Astrocyte of the hippocampus (primary cell): ENCODE data around the gene CYP4F12.

Source experiments
- DNase-seq: peaks from one replicate; pipeline ENCODE4 v3.0.0; 2011; ENCODE audit warnings: low read depth, low spot score

The CYP4F12 gene

GRCh38 chr19:15702534-15702930 is 29.6 kb downstream of the CYP4F12 start:
- peak; percentile 7 for DNase-seq

- no peak for DNase-seq
These were observed 41.8 kb downstream of the CYP4F12 start for GRCh38 chr19:15714638-15715037.

GRCh38 chr19:15715642-15716041 is 42.8 kb downstream of the CYP4F12 start:
- DNase-seq = no peak

- DNase-seq = no peak
These were observed 44.9 kb downstream of the CYP4F12 start for GRCh38 chr19:15717809-15718208.

GRCh38 chr19:15721268-15721667 is 48.4 kb downstream of the CYP4F12 start:
- no peak for DNase-seq

GRCh38 chr19:15722956-15723355 is 50.1 kb downstream of the CYP4F12 start:
- DNase-seq = no peak

- no peak for DNase-seq
These were observed 54.8 kb downstream of the CYP4F12 start, which contains the start of gene OR10H2 for GRCh38 chr19:15727724-15728123. TSS of gene OR10H2 (plus strand) at chr19:15728024. CDS start at chr19:15728044, 20 bp downstream.

- no peak for DNase-seq
These were observed 57.7 kb downstream of the CYP4F12 start for GRCh38 chr19:15730538-15730937.

- DNase-seq = no peak
These were observed 59.5 kb downstream of the CYP4F12 start for GRCh38 chr19:15732388-15732787.

- no peak for DNase-seq
These were observed 61.0 kb downstream of the CYP4F12 start for GRCh38 chr19:15733895-15734294.

GRCh38 chr19:15737722-15738121 is 64.8 kb downstream of the CYP4F12 start, which contains the start of gene OR10H3:
TSS of gene OR10H3 (plus strand) at chr19:15737985. CDS start at chr19:15741393, 3,408 bp downstream.
- no peak for DNase-seq

GRCh38 chr19:15740785-15741184 is 67.9 kb downstream of the CYP4F12 start:
- DNase-seq = no peak
